NB4 (cell line): Measurements from ENCODE around the gene FER1L5.

Experiments
- DNase-seq: peaks from one replicate; pipeline ENCODE4 v3.0.0; 2010; ENCODE audit warnings: low read depth
- H3K4me3 ChIP-seq: one replicate; pipeline ENCODE4 v1.5.1; 2011; ENCODE audit warnings: mild to moderate bottlenecking, low read depth, low read length, moderate library complexity
- MYC ChIP-seq: IDR thresholded peaks from 2 replicates; pipeline ENCODE4 v1.6.1; 2011; ENCODE audit warnings: low read depth, low read length
- POLR2A ChIP-seq: IDR thresholded peaks from 2 replicates; pipeline ENCODE4 v1.6.1; 2011; ENCODE audit warnings: mild to moderate bottlenecking; ENCODE audit not compliant: insufficient read length; ENCODE audit errors: extremely low read depth
- TF ChIP-seq, protein P1 (sequence below): IDR thresholded peaks from one replicate; pipeline ENCODE4 v1.5.1; 2012; ENCODE audit warnings: low read depth, low read length
- TF ChIP-seq, protein P2 (sequence below): IDR thresholded peaks from 2 replicates; pipeline ENCODE4 v1.6.1; 2011; ENCODE audit warnings: low read depth, low read length

FER1L5 gene

DNA sequence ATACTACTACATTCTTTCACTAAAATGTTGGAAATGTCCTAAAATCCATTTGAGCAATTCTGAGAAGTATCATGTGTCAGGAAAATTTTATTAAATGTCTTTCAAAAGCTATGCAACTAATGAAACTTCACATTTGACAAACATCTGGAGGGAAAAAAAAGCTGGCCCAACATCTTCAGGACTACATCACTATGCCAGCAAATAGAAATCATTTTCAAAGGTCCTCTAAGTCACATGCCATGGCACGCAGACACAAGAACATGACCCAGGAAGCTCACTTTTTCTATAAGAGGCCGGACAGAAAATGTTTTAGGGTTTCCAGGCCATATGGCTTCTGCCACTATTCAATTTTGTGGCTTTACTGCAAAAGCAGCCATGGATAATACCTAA, 16.0 kb upstream of the FER1L5 start:
- H3K4me3 ChIP-seq = no peak overlapping the region
- no peak for DNase-seq
- TF ChIP-seq POLR2A (no peak), MYC (no peak)
- TF ChIP-seq, protein P1, sequence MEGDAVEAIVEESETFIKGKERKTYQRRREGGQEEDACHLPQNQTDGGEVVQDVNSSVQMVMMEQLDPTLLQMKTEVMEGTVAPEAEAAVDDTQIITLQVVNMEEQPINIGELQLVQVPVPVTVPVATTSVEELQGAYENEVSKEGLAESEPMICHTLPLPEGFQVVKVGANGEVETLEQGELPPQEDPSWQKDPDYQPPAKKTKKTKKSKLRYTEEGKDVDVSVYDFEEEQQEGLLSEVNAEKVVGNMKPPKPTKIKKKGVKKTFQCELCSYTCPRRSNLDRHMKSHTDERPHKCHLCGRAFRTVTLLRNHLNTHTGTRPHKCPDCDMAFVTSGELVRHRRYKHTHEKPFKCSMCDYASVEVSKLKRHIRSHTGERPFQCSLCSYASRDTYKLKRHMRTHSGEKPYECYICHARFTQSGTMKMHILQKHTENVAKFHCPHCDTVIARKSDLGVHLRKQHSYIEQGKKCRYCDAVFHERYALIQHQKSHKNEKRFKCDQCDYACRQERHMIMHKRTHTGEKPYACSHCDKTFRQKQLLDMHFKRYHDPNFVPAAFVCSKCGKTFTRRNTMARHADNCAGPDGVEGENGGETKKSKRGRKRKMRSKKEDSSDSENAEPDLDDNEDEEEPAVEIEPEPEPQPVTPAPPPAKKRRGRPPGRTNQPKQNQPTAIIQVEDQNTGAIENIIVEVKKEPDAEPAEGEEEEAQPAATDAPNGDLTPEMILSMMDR = no peak
- TF ChIP-seq, protein P2, sequence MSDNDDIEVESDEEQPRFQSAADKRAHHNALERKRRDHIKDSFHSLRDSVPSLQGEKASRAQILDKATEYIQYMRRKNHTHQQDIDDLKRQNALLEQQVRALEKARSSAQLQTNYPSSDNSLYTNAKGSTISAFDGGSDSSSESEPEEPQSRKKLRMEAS = no peak

DNA sequence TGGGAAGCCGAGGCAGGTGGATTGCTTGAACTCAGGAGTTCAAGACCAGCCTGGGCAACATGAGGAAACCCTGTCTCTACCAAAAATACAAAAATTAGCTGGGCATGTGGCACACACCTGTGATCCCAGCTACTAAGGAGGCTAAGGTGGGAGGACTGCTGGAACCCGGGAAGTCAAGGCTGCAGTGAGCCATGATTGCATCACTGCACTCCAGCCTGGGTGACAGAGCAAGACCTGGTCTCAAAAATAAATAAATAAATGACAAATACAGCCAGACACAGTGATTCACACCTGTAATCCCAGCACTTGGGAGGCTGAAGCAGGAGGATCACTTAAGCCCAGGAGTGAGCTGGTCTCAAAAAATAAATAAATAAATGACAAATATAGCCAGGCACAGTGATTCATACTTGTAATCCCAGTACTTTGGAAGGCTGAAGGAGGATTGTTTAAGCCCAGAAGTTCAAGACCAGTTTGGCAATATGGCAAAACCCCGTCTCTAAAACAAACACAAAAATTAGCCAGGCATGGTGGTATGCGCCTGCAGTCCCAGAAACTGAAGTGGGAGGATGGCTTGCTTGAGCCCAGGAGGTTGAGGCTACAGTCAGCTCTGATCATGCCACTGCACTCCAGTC, 10.6 kb upstream of the FER1L5 start:
- TF ChIP-seq, protein P2 = no peak
- TF ChIP-seq MYC (no peak), POLR2A (no peak)
- TF ChIP-seq, protein P1 = no peak
- DNase-seq = no peak

GRCh38 chr2:96633641-96634040, 8.9 kb upstream of the FER1L5 start:
- DNase-seq = no peak
- H3K4me3 ChIP-seq = no peak overlapping the region
- TF ChIP-seq, protein P2 = no peak
- TF ChIP-seq POLR2A = no peak
- TF ChIP-seq, protein P1 = no peak
- no peak for TF ChIP-seq MYC

More for the DNA sequence above, 10.6 kb upstream of the FER1L5 start:
- no peak overlapping the region for H3K4me3 ChIP-seq

DNA sequence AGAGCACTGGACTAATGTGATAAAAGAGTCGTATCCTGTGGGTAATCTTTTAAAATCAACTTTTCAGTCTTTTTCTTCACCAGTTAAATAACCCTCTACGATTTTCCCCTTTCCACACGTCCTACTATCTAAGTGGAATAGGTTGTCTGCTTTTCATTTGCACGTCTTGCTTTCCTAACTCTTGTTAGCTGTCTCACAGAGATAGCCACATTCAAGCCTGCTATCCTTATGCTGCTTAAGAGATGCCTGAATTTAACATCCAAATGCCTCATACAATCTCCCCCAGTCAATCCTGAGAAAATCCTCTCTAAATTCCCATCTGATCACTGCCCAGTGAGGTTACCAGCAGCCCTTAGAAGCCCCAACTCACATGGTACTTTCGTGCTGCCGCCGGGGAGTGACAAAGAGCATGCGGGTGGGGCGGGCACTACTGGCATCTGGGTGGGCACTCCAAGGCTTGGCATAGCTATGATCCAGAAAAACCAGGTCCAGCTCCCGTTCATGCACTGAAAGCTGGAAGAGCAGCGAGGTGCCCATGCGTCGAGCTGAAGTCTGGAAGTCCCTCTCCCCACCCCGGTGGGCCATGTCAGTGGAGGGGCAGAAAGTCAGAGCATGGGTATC, 5.9 kb upstream of the FER1L5 start:
- DNase-seq = no peak
- H3K4me3 ChIP-seq = peak overlapping the region; percentile 88
- TF ChIP-seq POLR2A (no peak), MYC (no peak)
- TF ChIP-seq, protein P2 = no peak
- TF ChIP-seq, protein P1 = no peak

- peak overlapping the region; percentile 88 for H3K4me3 ChIP-seq
- DNase-seq = peak; percentile 95
- TF ChIP-seq, protein P1 = no peak
- TF ChIP-seq, protein P2 = no peak
- no peak for TF ChIP-seq MYC
- TF ChIP-seq POLR2A = no peak
Measured at GRCh38 chr2:96637385-96638143, 5.0 kb upstream of the FER1L5 start.
